ENCODE results near the gene PAGR1.
"Not testable (repeated sequence)": the region's sequence is repeated elsewhere in the genome, so short reads cannot be mapped to it uniquely, and the experiment has no call there.

The PAGR1 gene

DNA sequence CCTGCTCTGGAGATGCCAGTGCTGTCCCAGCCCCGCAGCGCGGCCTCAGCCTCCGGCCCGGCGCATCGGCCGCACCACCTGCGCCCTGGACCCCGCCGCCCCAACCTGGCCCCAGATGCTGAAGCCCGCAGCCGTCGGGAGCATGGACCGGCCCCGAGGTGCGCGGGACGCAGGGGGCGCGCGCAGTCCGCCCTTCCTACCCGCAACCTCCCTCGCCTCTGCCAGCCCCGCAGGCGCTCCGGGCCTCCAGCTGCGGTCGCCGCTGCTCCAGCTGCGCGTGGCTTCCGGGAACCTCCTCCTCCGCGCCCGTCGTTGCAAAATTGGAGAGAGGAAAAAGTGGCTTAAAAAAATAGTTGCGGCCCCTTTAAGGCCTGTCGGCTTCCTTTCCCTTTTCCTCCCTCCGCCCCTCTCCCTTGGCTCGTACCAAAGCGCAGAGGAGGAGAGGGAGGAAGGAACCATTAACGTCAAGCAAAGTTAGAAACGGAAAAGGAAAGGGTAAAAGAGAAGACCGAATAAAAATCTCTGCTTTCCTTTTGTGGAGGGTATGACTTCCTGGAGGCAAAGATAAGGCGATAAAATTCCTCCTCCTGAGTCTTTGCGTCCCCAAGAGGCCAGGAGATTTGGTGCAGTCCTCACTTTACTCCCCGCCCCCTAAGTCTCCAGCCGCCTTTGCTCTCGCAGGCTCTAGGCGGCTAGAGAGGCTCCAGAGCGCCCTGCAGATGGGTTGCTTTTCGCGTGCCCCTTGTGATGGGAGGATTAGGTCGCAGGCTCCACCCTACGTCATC lies 47.1 kb downstream of the PAGR1 start, which contains the start of gene CDIPT:
TSS of gene CDIPT (minus strand) at position 343 of the 785 bp plus-strand sequence. CDS start 369 bp downstream, outside the sequence.
- TF ChIP-seq TAF1 (IDR thresholded peaks at IDR 0.05; ENCODE audit: borderline replicate concordance, low read depth, low read length): no peak
- no peak for TF ChIP-seq POLR2AphosphoS5 (IDR thresholded peaks at IDR 0.05; ENCODE audit: low read depth, low read length)
- no peak for TF ChIP-seq POLR2A (IDR thresholded peaks at IDR 0.05; ENCODE audit: low read depth, low read length)
- FAIRE-seq (peak; percentile 95), DNase-seq (ENCODE audit: insufficient read length) (peak; percentile 85)

DNA sequence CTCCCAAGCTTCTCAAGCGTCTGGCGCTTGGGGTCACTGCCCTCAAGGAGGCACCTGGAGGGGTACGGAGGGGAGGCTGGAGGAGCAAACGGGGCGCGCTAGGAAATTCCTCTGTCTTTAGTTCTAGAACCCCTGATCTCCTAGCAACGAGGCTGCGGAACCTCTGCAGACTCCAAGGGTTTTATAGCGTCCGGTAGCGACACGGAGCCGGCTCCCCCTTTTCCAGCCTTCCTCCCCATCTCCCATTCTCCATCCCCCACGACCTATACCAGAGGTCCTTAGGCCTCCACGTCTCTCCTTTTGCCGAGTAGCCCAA lies 47.7 kb downstream of the PAGR1 start:
- FAIRE-seq (no peak), DNase-seq (ENCODE audit: insufficient read length) (no peak)
- TF ChIP-seq POLR2AphosphoS5 (IDR thresholded peaks at IDR 0.05; ENCODE audit: low read depth, low read length) (no peak), POLR2A (IDR thresholded peaks at IDR 0.05; ENCODE audit: low read depth, low read length) (no peak), TAF1 (IDR thresholded peaks at IDR 0.05; ENCODE audit: borderline replicate concordance, low read depth, low read length) (no peak)

DNA sequence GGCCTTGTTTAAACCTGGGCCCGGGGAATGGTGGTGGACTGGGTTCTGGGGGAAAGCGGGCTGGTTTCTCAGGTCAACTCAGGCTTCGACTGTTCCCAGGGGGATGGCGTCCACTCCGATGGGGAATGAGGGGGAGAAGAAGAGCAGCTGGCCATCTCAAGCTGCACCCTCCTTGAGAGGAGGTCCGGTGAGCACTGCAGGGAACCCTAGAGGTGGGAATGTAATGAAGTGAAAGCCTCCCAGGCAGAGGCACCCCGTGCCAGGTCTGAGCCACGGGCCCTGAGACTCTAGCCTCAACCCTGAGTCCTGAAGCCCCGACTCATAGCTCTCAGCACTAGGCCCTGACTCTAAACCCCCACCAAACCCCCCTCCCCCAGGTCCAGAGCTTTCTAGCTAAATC lies 48.3 kb downstream of the PAGR1 start:
- FAIRE-seq: no peak
- TF ChIP-seq POLR2A (IDR thresholded peaks at IDR 0.05; ENCODE audit: low read depth, low read length): no peak
- DNase-seq (ENCODE audit: insufficient read length): no peak

DNA sequence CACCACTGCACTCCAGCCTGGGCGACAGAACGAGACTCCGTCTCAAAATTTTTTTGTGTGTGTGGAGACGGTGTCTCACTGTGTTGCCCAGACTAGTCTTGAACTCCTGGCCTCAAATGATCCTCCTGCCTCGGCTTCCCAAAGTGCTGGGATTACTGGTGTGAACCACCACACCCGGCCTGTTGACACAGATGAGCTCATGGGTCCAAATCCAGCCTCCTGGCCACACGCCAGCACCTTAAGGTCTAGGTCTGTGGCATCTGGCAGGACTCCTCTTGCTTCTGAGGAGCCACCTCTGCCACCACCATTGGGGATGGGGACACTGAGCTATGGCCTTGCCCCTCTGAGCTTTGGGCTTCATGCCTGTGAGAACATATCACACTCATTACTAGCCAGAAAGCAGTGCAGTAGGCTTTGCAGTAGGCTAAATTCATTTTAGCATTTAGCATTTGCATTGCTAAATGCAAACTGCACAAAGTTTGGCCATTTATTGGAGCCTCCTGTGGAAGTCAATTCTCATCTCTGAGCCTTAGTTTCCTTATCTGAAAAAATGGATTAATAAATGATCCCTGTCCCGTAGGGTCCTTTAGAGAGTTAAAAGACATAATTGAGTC lies 52.6 kb downstream of the PAGR1 start:
- DNase-seq (ENCODE audit: insufficient read length) (no peak), FAIRE-seq (no peak)
- TF ChIP-seq POLR2A (IDR thresholded peaks at IDR 0.05; ENCODE audit: low read depth, low read length) (no peak), TAF1 (IDR thresholded peaks at IDR 0.05; ENCODE audit: borderline replicate concordance, low read depth, low read length) (no peak), POLR2AphosphoS5 (IDR thresholded peaks at IDR 0.05; ENCODE audit: low read depth, low read length) (no peak)

DNA sequence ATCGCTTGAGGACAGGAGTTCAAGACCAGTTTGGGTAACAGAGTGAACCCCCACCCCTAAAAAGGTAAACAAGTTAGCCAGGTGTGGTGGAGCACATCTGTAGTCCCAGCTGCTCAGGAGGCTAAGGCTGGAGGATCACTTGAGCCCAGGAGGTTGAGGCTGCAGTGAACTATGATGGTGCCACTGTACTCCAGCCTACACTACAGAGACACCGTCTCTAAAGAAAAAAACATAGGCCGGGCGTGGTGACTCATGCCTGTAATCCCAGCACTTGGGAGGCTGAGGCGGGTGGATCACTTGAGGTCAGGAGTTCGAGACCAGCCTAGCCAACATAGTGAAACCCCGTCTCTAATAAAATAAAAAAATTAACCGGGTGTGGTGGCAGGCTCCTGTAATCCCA lies 53.1 kb downstream of the PAGR1 start:
- not testable (repeated sequence) for FAIRE-seq; DNase-seq (ENCODE audit: insufficient read length)

All from GM12892 (cell line).